Stimulated activated naive CD8-positive, alpha-beta T cell treated with anti-CD3 and anti-CD28 coated beads, Interleukin-15, Interleukin-2, amounts not matched to agents 100 U/mL and 50 U/mL, for 24 hours (primary cell): ENCODE results near the gene PLA2G5.
A peak's percentile ranks its signal among the peaks of the same experiment; 100 is the strongest.
"Not testable (repeated sequence)": the region's sequence is repeated elsewhere in the genome, so short reads cannot be mapped to it uniquely, and the experiment has no call there.

Experiments
- ATAC-seq: fragments of 150-1000 bp; cut with Tn5 transposase; one replicate; pipeline ENCODE4 v1.10.0; 2021
- DNase-seq: peaks from one replicate; pipeline ENCODE4 v3.0.0; 2021

Gene PLA2G5

GRCh38 chr1:20069874-20070273 is at the start of gene PLA2G5:
Gene PLA2G5, plus strand, starts transcription at chr1:20070194. Its CDS starts 14,637 bp downstream, at chr1:20084831.
- ATAC-seq, result no peak
- no peak for DNase-seq

GRCh38 chr1:20028125-20028524 is 41.9 kb upstream of the PLA2G5 start:
- no peak for ATAC-seq
- no peak for DNase-seq

- DNase-seq, result no peak
- no peak for ATAC-seq
Measured at GRCh38 chr1:20028726-20029125, 41.3 kb upstream of the PLA2G5 start.

- ATAC-seq (no peak), DNase-seq (no peak)
Measured at GRCh38 chr1:20029178-20029912, 40.6 kb upstream of the PLA2G5 start.

- not testable (repeated sequence) for ATAC-seq, DNase-seq
Measured at GRCh38 chr1:20030436-20031151, 39.4 kb upstream of the PLA2G5 start.

- ATAC-seq (no peak), DNase-seq (no peak)
Measured at GRCh38 chr1:20031161-20031560, 38.8 kb upstream of the PLA2G5 start.

GRCh38 chr1:20031836-20032235 is 38.2 kb upstream of the PLA2G5 start:
- DNase-seq, result no peak
- ATAC-seq, result no peak

GRCh38 chr1:20032425-20032824 is 37.6 kb upstream of the PLA2G5 start:
- ATAC-seq, result no peak
- DNase-seq, result no peak

- DNase-seq (no peak), ATAC-seq (no peak)
Measured at GRCh38 chr1:20033420-20033819, 36.6 kb upstream of the PLA2G5 start.

- no peak for DNase-seq
- ATAC-seq, result no peak
Measured at GRCh38 chr1:20035114-20035513, 34.9 kb upstream of the PLA2G5 start.

GRCh38 chr1:20037877-20038276 is 32.1 kb upstream of the PLA2G5 start:
- DNase-seq, result no peak

GRCh38 chr1:20047096-20047495 is 22.9 kb upstream of the PLA2G5 start:
- peak; percentile 23 for ATAC-seq
- no peak for DNase-seq

More at GRCh38 chr1:20037877-20038276, 32.1 kb upstream of the PLA2G5 start:
- no peak for ATAC-seq

- no peak for ATAC-seq
Measured at GRCh38 chr1:20048563-20048962, 21.4 kb upstream of the PLA2G5 start.

GRCh38 chr1:20049056-20049798 is 20.8 kb upstream of the PLA2G5 start:
- not testable (repeated sequence) for DNase-seq, ATAC-seq

More at GRCh38 chr1:20048563-20048962, 21.4 kb upstream of the PLA2G5 start:
- no peak for DNase-seq

GRCh38 chr1:20051218-20051829 is 18.7 kb upstream of the PLA2G5 start:
- DNase-seq, result no peak

GRCh38 chr1:20052386-20052785 is 17.6 kb upstream of the PLA2G5 start:
- no peak for ATAC-seq
- no peak for DNase-seq

More at GRCh38 chr1:20051218-20051829, 18.7 kb upstream of the PLA2G5 start:
- no peak for ATAC-seq

- ATAC-seq, result no peak
- no peak for DNase-seq
Measured at GRCh38 chr1:20057886-20058420, 12.0 kb upstream of the PLA2G5 start.

GRCh38 chr1:20058531-20058930 is 11.5 kb upstream of the PLA2G5 start:
- ATAC-seq (peak; percentile 95), DNase-seq (peak; percentile 27)

- DNase-seq (no peak), ATAC-seq (no peak)
Measured at GRCh38 chr1:20059847-20060246, 10.1 kb upstream of the PLA2G5 start.

GRCh38 chr1:20060791-20061190 is 9.2 kb upstream of the PLA2G5 start:
- not testable (repeated sequence) for ATAC-seq, DNase-seq

- ATAC-seq (no peak), DNase-seq (no peak)
Measured at GRCh38 chr1:20061866-20062265, 8.1 kb upstream of the PLA2G5 start.

GRCh38 chr1:20063861-20064292 is 6.1 kb upstream of the PLA2G5 start:
- ATAC-seq (no peak), DNase-seq (no peak)
